GM12891 (cell line): ENCODE data around the gene BMPR2.

Experiments used
- PAX5 ChIP-seq: IDR thresholded peaks from 2 replicates; pipeline ENCODE4 v1.6.1; 2011; ENCODE audit warnings: low read length, moderate library complexity, mild to moderate bottlenecking; ENCODE audit not compliant: insufficient read depth, severe bottlenecking
- POLR2A ChIP-seq: IDR thresholded peaks from 2 replicates; pipeline ENCODE4 v1.6.1; 2011; ENCODE audit warnings: low read depth, low read length, control low read depth
- POLR2AphosphoS5 ChIP-seq: IDR thresholded peaks from 2 replicates; pipeline ENCODE4 v1.6.1; 2011; ENCODE audit warnings: low read depth, low read length, control low read depth
- POU2F2 ChIP-seq: IDR thresholded peaks from 2 replicates; pipeline ENCODE4 v1.6.1; 2011; ENCODE audit warnings: low read depth, mild to moderate bottlenecking, control low read depth, low read length, moderate library complexity
- SPI1 ChIP-seq: IDR thresholded peaks from 2 replicates; pipeline ENCODE4 v1.6.1; 2011; ENCODE audit warnings: low read depth, low read length, control low read depth
- TAF1 ChIP-seq: IDR thresholded peaks from 2 replicates; pipeline ENCODE4 v1.6.1; 2011; ENCODE audit warnings: low read depth, low read length, control low read depth

DNA sequence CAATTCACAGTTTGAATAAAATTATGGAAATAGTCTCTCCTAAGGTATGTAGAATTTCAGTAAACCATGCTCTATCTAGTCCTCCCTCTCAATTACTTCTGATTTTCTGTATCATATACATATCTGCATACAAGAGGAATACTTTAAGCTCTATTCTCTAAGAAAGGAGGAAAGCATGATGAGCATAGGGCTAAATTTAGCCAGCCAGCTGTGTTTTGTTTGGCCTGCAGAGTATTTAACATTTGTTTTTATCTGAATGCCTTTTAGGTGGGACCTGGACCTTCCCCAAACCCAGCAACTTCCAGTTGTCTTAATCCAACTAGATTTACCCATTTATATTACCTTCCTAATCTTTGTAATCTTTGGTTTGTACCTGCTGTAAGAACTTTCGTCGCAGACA, 216.4 kb downstream of the BMPR2 start:
- no peak for TF ChIP-seq POLR2A
- TF ChIP-seq POLR2AphosphoS5, result no peak
- TF ChIP-seq PAX5, result no peak
- TF ChIP-seq TAF1, result no peak
- TF ChIP-seq SPI1, result no peak
- TF ChIP-seq POU2F2, result no peak
